Measurements from ENCODE around the gene ANKFY1. TPM values are rescaled to one million over a fixed set of nuclear protein-coding genes. Genes with fewer than 3 reads are reported as not detected.
"Not testable (repeated sequence)": the region's sequence is repeated elsewhere in the genome, so short reads cannot be mapped to it uniquely, and the experiment has no call there.

ANKFY1 gene
- total RNA-seq, 4 donors from 2014 or later: 43.3 to 49.8 (median 46.7) TPM

- 62 to 64% methylated on average over 9 of the region's 9 CpGs for WGBS, 2 donors
- H3K27ac ChIP-seq: no peak overlapping the region
- H3K4me1 ChIP-seq: peaks cover 0 to 12% (median 2%) of the 10 kb centered on the region in 4 donors
- peaks cover 0 to 28% (median 4%) of the 10 kb centered on the region in 3 donors for H3K36me3 ChIP-seq
- TF ChIP-seq, protein P1, sequence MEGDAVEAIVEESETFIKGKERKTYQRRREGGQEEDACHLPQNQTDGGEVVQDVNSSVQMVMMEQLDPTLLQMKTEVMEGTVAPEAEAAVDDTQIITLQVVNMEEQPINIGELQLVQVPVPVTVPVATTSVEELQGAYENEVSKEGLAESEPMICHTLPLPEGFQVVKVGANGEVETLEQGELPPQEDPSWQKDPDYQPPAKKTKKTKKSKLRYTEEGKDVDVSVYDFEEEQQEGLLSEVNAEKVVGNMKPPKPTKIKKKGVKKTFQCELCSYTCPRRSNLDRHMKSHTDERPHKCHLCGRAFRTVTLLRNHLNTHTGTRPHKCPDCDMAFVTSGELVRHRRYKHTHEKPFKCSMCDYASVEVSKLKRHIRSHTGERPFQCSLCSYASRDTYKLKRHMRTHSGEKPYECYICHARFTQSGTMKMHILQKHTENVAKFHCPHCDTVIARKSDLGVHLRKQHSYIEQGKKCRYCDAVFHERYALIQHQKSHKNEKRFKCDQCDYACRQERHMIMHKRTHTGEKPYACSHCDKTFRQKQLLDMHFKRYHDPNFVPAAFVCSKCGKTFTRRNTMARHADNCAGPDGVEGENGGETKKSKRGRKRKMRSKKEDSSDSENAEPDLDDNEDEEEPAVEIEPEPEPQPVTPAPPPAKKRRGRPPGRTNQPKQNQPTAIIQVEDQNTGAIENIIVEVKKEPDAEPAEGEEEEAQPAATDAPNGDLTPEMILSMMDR (IDR thresholded peaks at IDR 0.05): peak; percentile 49 to 64 (median 54)
- TF ChIP-seq EP300 (IDR thresholded peaks at IDR 0.05) (no peak), POLR2A (IDR thresholded peaks at IDR 0.05) (no peak)
- no peak overlapping the region for H3K4me3 ChIP-seq
- H3K27me3 ChIP-seq: no peaks in the 10 kb centered on the region
- no peaks in the 10 kb centered on the region for H3K9me3 ChIP-seq
- DNase-seq (ENCODE audit: low spot score in 2 of 2): no peak
Observed at GRCh38 chr17:4199818-4200402, 63.9 kb downstream of the ANKFY1 start.

DNA sequence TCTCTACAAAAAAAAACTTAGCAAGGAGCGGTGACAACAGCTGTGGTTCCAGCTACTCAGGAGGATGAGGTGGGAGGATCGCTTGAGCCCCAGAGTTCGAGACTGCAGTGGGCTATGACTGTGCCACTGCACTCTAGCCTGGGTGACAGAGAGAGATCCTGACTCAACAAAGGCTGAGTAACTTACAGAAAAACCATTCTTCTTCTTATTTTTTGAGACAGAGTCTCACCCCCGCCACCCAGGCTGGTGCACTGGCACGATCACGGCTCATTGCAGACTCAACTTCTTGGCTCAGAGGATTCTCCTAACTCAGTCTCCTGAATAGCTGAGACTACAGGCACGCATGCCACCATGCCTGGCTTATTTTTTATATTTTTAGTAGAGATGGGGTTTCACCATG lies 64.8 kb downstream of the ANKFY1 start:
- H3K4me3 ChIP-seq: no peak overlapping the region
- DNase-seq (ENCODE audit: low spot score in 2 of 2): no peak
- peaks cover 0 to 3% (median 1%) of the 10 kb centered on the region in 4 donors for H3K4me1 ChIP-seq
- H3K9me3 ChIP-seq: no peaks in the 10 kb centered on the region
- H3K36me3 ChIP-seq: peaks cover 0 to 36% (median 4%) of the 10 kb centered on the region in 3 donors
- no peak overlapping the region for H3K27ac ChIP-seq
- TF ChIP-seq POLR2A (IDR thresholded peaks at IDR 0.05) (no peak), EP300 (IDR thresholded peaks at IDR 0.05) (no peak)
- TF ChIP-seq, protein P1 (IDR thresholded peaks at IDR 0.05): no peak
- WGBS, 2 donors: 87 to 92% methylated on average over 7 of the region's 7 CpGs
- H3K27me3 ChIP-seq: no peaks in the 10 kb centered on the region

- TF ChIP-seq, protein P1 (IDR thresholded peaks at IDR 0.05): no peak
- TF ChIP-seq POLR2A (IDR thresholded peaks at IDR 0.05) (no peak), EP300 (IDR thresholded peaks at IDR 0.05) (no peak)
- Histone ChIP-seq H3K36me3 (peaks cover 0 to 54% (median 4%) of the 10 kb centered on the region in 3 donors), H3K9me3 (no peaks in the 10 kb centered on the region), H3K27me3 (no peaks in the 10 kb centered on the region), H3K4me3 (no peak overlapping the region), H3K4me1 (peaks cover 0 to 6% (median 0%) of the 10 kb centered on the region in 4 donors), H3K27ac (no peak overlapping the region)
- no peak for DNase-seq (ENCODE audit: low spot score in 2 of 2)
- 81 to 82% methylated on average over 10 of the region's 10 CpGs for WGBS, 2 donors
Observed at GRCh38 chr17:4195306-4195705, 68.5 kb downstream of the ANKFY1 start.

- Histone ChIP-seq H3K27me3 (no peaks in the 10 kb centered on the region), H3K4me3 (no peak overlapping the region), H3K4me1 (peaks cover 0 to 6% (median 0%) of the 10 kb centered on the region in 4 donors), H3K27ac (no peak overlapping the region), H3K36me3 (peaks cover 0 to 59% (median 4%) of the 10 kb centered on the region in 3 donors), H3K9me3 (no peaks in the 10 kb centered on the region)
- WGBS, 2 donors: 94% methylated on average over 15 of the region's 15 CpGs
- TF ChIP-seq EP300 (IDR thresholded peaks at IDR 0.05): no peak
- no peak for TF ChIP-seq POLR2A (IDR thresholded peaks at IDR 0.05)
- TF ChIP-seq, protein P1 (IDR thresholded peaks at IDR 0.05): no peak
- DNase-seq (ENCODE audit: low spot score in 2 of 2): no peak
Observed at GRCh38 chr17:4194796-4195195, 69.0 kb downstream of the ANKFY1 start.

GRCh38 chr17:4190791-4191190 lies 73.0 kb downstream of the ANKFY1 start:
- 79 to 80% methylated on average over 7 of the region's 7 CpGs for WGBS, 2 donors
- H3K27me3 ChIP-seq; H3K9me3 ChIP-seq; DNase-seq (ENCODE audit: low spot score in 2 of 2); H3K4me3 ChIP-seq: not testable (repeated sequence)
- peak overlapping the region in 2 of 4 donors; percentile 47 to 66 for H3K27ac ChIP-seq
- peaks cover 0 to 83% (median 8%) of the 10 kb centered on the region in 3 donors for H3K36me3 ChIP-seq
- peaks cover 0 to 11% (median 0%) of the 10 kb centered on the region in 4 donors for H3K4me1 ChIP-seq

All from tibial nerve (tissue), 4 donors.